Keratinocyte (primary cell): ENCODE results near the gene PHF23. TPM values are rescaled to one million over a fixed set of nuclear protein-coding genes. Genes with fewer than 3 reads are reported as not detected.

Experiments
- DNase-seq: peaks from one replicate; pipeline ENCODE4 v3.0.0-alpha.2; 2011; ENCODE audit warnings: low read depth, missing footprints, low spot score
- FAIRE-seq: peaks from 2 replicates; lab custom pipeline; 2011; peaks lifted over from hg19 to GRCh38; lab: Jason Lieb, UNC
- H2AFZ ChIP-seq: 2 replicates; pipeline ENCODE4 v1.6.0; 2012; ENCODE audit warnings: low read length, control low read depth, inconsistent platforms; ENCODE audit not compliant: control insufficient read depth
- H3K27ac ChIP-seq: 2 replicates; pipeline ENCODE4 v1.5.1; 2011; ENCODE audit warnings: low read length; ENCODE audit not compliant: control insufficient read depth, insufficient read depth
- H3K27me3 ChIP-seq: 3 replicates; pipeline ENCODE4 v1.6.0; 2011; ENCODE audit warnings: low read length; ENCODE audit not compliant: control insufficient read depth, insufficient read depth; ENCODE audit errors: extremely low read depth
- H3K36me3 ChIP-seq, 2 experiments: 2 replicates in 1 of 2; 3 replicates in 1 of 2; pipeline ENCODE4 v1.5.1; 2011; ENCODE audit warnings: low read length in 2 of 2, mild to moderate bottlenecking in 1 of 2; ENCODE audit not compliant: control insufficient read depth in 2 of 2, insufficient read depth in 2 of 2; ENCODE audit errors: extremely low read depth in 1 of 2
- H3K4me1 ChIP-seq: 3 replicates; pipeline ENCODE4 v1.5.1; 2011; ENCODE audit warnings: low read length; ENCODE audit not compliant: control insufficient read depth, insufficient read depth; ENCODE audit errors: extremely low read depth
- H3K4me2 ChIP-seq: 3 replicates; pipeline ENCODE4 v1.6.0; 2011; ENCODE audit warnings: low read depth, low read length; ENCODE audit not compliant: control insufficient read depth, insufficient read depth; ENCODE audit errors: extremely low read depth
- H3K4me3 ChIP-seq, 3 experiments: fragments of 200-600 bp in 1 of 3; sonication (generic) in 1 of 3; 2 replicates in 2 of 3; 3 replicates in 1 of 3; pipeline ENCODE4 v1.5.1; 2011 to 2016; ENCODE audit warnings: low read length in 3 of 3, mild to moderate bottlenecking in 3 of 3, control low read depth in 2 of 3, inconsistent platforms in 1 of 3, low read depth in 1 of 3, mixed read lengths in 1 of 3, mixed run types in 1 of 3, moderate library complexity in 1 of 3; ENCODE audit not compliant: control insufficient read depth in 2 of 3, insufficient read depth in 2 of 3; ENCODE audit errors: extremely low read depth in 1 of 3
- H3K79me2 ChIP-seq: 2 replicates; pipeline ENCODE4 v1.6.0; 2012; ENCODE audit warnings: low read length; ENCODE audit not compliant: control insufficient read depth, insufficient read depth
- H3K9ac ChIP-seq: 3 replicates; pipeline ENCODE4 v1.6.0; 2011; ENCODE audit warnings: low read length; ENCODE audit not compliant: control insufficient read depth, insufficient read depth; ENCODE audit errors: extremely low read depth
- H3K9me1 ChIP-seq: 3 replicates; pipeline ENCODE4 v1.6.0; 2011; ENCODE audit warnings: low read length; ENCODE audit not compliant: control insufficient read depth, insufficient read depth; ENCODE audit errors: extremely low read depth
- H3K9me3 ChIP-seq: 2 replicates; pipeline ENCODE4 v1.5.1; 2012; ENCODE audit warnings: low read depth, low read length; ENCODE audit not compliant: control insufficient read depth
- H4K20me1 ChIP-seq: 3 replicates; pipeline ENCODE4 v1.6.0; 2011; ENCODE audit warnings: low read length; ENCODE audit not compliant: control insufficient read depth, insufficient read depth; ENCODE audit errors: extremely low read depth
- CTCF ChIP-seq, 3 experiments: IDR thresholded peaks in 1 of 3; conservative IDR thresholded peaks in 1 of 3; optimal IDR thresholded peaks in 1 of 3; 2 replicates in 2 of 3; 3 replicates in 1 of 3; pipeline versions ENCODE3 to v1.5.1; 2011; ENCODE audit warnings: low read length in 3 of 3, mild to moderate bottlenecking in 3 of 3, moderate library complexity in 2 of 3, control low read depth in 1 of 3, inconsistent platforms in 1 of 3; ENCODE audit not compliant: insufficient read depth in 2 of 3; ENCODE audit errors: extremely low read depth in 1 of 3
- EZH2 ChIP-seq: IDR thresholded peaks from one replicate; pipeline ENCODE4 v1.6.1; 2012; ENCODE audit warnings: inconsistent platforms, mild to moderate bottlenecking, low read length, moderate library complexity
- dilution Hi-C: fragments of 300-500 bp; cut with MboI; formaldehyde crosslinking; loops from one replicate; pipeline ENCODE4 v1.7.0; 2020; ENCODE audit warnings: low sequenced_read_pairs; ENCODE audit not compliant: extremely low pct_ligation_motif_present
- polyA plus RNA-seq, 5 experiments: library from polyadenylated mRNA; depleted of rRNA in 3 of 5; stranded (reverse) in 3 of 5; stranded (forward) in 1 of 5; unstranded in 1 of 5; fragments of >200 nt; gene quantifications; 1 replicate in 1 of 5; 2 replicates in 3 of 5; 3 replicates in 1 of 5; pipeline versions ENCODE4 v1.2.1 to v1.2.3, GENCODE V29; 2011 to 2012; ENCODE audit warnings: missing spikeins in 2 of 5, low read depth in 1 of 5, low replicate concordance in 1 of 5

PHF23 gene
- polyA plus RNA-seq, 1 donor (not counting 4 experiments of a cell fraction or from before 2014, with no cell fraction given), result 52.8 TPM

- dilution Hi-C loops, result no loop called here
- TF ChIP-seq CTCF (optimal IDR thresholded peaks at IDR 0.05 in 1 of 3, IDR thresholded peaks at IDR 0.05 in 1 of 3, conservative IDR thresholded peaks at IDR 0.05 in 1 of 3; ENCODE audit: extremely low read depth in 1 of 3, insufficient read depth in 2 of 3, low read length in 3 of 3), result no peak
- no peak for TF ChIP-seq EZH2
- Histone ChIP-seq H3K4me1 (peaks cover 16% of the 10 kb centered on the region), H3K27ac (no peak overlapping the region), H3K9me1 (no peaks in the 10 kb centered on the region), H3K36me3 (no peaks in the 10 kb centered on the region), H2AFZ (no peak overlapping the region), H3K79me2 (no peaks in the 10 kb centered on the region), H3K27me3 (peaks cover 24% of the 10 kb centered on the region), H3K9me3 (no peaks in the 10 kb centered on the region), H3K4me2 (no peak overlapping the region), H3K9ac (no peak overlapping the region), H4K20me1 (no peaks in the 10 kb centered on the region), H3K4me3 (no peak overlapping the region)
- DNase-seq, result no peak
- FAIRE-seq, result no peak
Observed at GRCh38 chr17:7279448-7279847, 40.2 kb upstream of the PHF23 start.

- Histone ChIP-seq H3K9me3 (no peaks in the 10 kb centered on the region), H2AFZ (no peak overlapping the region), H4K20me1 (no peaks in the 10 kb centered on the region), H3K4me3 (no peak overlapping the region), H3K27ac (no peak overlapping the region), H3K4me1 (peaks cover 16% of the 10 kb centered on the region), H3K9ac (no peak overlapping the region), H3K27me3 (no peaks in the 10 kb centered on the region), H3K9me1 (no peaks in the 10 kb centered on the region), H3K79me2 (no peaks in the 10 kb centered on the region), H3K4me2 (no peak overlapping the region), H3K36me3 (no peaks in the 10 kb centered on the region)
- DNase-seq, result no peak
- dilution Hi-C loops, result no loop called here
- no peak for FAIRE-seq
- TF ChIP-seq EZH2 (no peak), CTCF (optimal IDR thresholded peaks at IDR 0.05 in 1 of 3, IDR thresholded peaks at IDR 0.05 in 1 of 3, conservative IDR thresholded peaks at IDR 0.05 in 1 of 3; ENCODE audit: extremely low read depth in 1 of 3, insufficient read depth in 2 of 3, low read length in 3 of 3) (no peak)
Observed at GRCh38 chr17:7266784-7267183, 27.5 kb upstream of the PHF23 start.
